DND-41 (cell line): ENCODE results near the gene TMEM45B.

Experiments
- ATAC-seq: fragments of 200-7000 bp; cut with Tn5 transposase; 3 replicates; pipeline ENCODE4 v1.9.1; 2021; ENCODE audit warnings: low read depth; ENCODE audit not compliant: insufficient read depth
- DNase-seq: peaks from one replicate; pipeline ENCODE4 v3.0.0-alpha.2; 2020
- H2AFZ ChIP-seq: 2 replicates; pipeline ENCODE4 v1.6.0; 2012; ENCODE audit warnings: low read depth, low read length
- H3K27ac ChIP-seq: 2 replicates; pipeline ENCODE4 v1.5.1; 2012; ENCODE audit warnings: low read length, inconsistent platforms
- H3K27me3 ChIP-seq: fragments of 200-600 bp; sonication (generic); 2 replicates; pipeline ENCODE4 v1.6.0; 2012; ENCODE audit warnings: low read length, mild to moderate bottlenecking, inconsistent platforms; ENCODE audit not compliant: insufficient read depth, poor library complexity
- H3K36me3 ChIP-seq: 2 replicates; pipeline ENCODE4 v1.5.1; 2012; ENCODE audit warnings: low read length, inconsistent platforms; ENCODE audit not compliant: insufficient read depth
- H3K4me1 ChIP-seq: 2 replicates; pipeline ENCODE4 v1.5.1; 2012; ENCODE audit warnings: mild to moderate bottlenecking, low read length; ENCODE audit not compliant: insufficient read depth
- H3K4me2 ChIP-seq: 2 replicates; pipeline ENCODE4 v1.6.0; 2012; ENCODE audit warnings: mild to moderate bottlenecking, moderate library complexity, low read length, inconsistent platforms; ENCODE audit not compliant: insufficient read depth
- H3K4me3 ChIP-seq, 2 experiments: fragments of 200-600 bp in 1 of 2; shearing (Covaris generic) in 1 of 2; 2 replicates each; pipeline ENCODE4 v1.5.1; 2012 to 2016; ENCODE audit warnings: inconsistent platforms in 2 of 2, low read length in 2 of 2, mild to moderate bottlenecking in 2 of 2, low read depth in 1 of 2, moderate library complexity in 1 of 2
- H3K79me2 ChIP-seq: 2 replicates; pipeline ENCODE4 v1.6.0; 2012; ENCODE audit warnings: low read length, inconsistent platforms; ENCODE audit not compliant: insufficient read depth
- H3K9ac ChIP-seq: 2 replicates; pipeline ENCODE4 v1.6.0; 2012; ENCODE audit warnings: low read depth, mild to moderate bottlenecking, inconsistent platforms, low read length, moderate library complexity
- H3K9me3 ChIP-seq: 2 replicates; pipeline ENCODE4 v1.5.1; 2012; ENCODE audit warnings: low read length, moderate library complexity, mild to moderate bottlenecking, inconsistent platforms; ENCODE audit not compliant: insufficient read depth, severe bottlenecking
- H4K20me1 ChIP-seq: 2 replicates; pipeline ENCODE4 v1.6.0; 2012; ENCODE audit warnings: low read length; ENCODE audit not compliant: insufficient read depth
- EZH2 ChIP-seq: IDR thresholded peaks from 3 replicates; pipeline ENCODE4 v1.6.1; 2012; ENCODE audit warnings: borderline replicate concordance, low read depth, mild to moderate bottlenecking, moderate library complexity, low read length, inconsistent platforms; ENCODE audit not compliant: severe bottlenecking
- TF ChIP-seq, protein P1 (sequence below): IDR thresholded peaks from 2 replicates; pipeline ENCODE4 v1.5.1; 2012; ENCODE audit warnings: borderline replicate concordance, low read length, moderate library complexity, mild to moderate bottlenecking; ENCODE audit not compliant: poor library complexity, severe bottlenecking; ENCODE audit errors: extremely low read depth

The TMEM45B gene

GRCh38 chr11:129881570-129882170 lies 66.0 kb downstream of the TMEM45B start:
- Histone ChIP-seq H3K27ac (no peak overlapping the region), H3K4me3 (no peak overlapping the region), H3K4me1 (no peaks in the 10 kb centered on the region), H3K36me3 (peaks cover 98% of the 10 kb centered on the region), H4K20me1 (peaks cover 3% of the 10 kb centered on the region; the same call in 1 of the 2 replicates), H3K79me2 (no peaks in the 10 kb centered on the region), H2AFZ (no peak overlapping the region), H3K27me3 (no peaks in the 10 kb centered on the region), H3K9me3 (no peaks in the 10 kb centered on the region), H3K4me2 (no peak overlapping the region), H3K9ac (no peak overlapping the region)
- peak; percentile 88 for ATAC-seq
- TF ChIP-seq, protein P1, sequence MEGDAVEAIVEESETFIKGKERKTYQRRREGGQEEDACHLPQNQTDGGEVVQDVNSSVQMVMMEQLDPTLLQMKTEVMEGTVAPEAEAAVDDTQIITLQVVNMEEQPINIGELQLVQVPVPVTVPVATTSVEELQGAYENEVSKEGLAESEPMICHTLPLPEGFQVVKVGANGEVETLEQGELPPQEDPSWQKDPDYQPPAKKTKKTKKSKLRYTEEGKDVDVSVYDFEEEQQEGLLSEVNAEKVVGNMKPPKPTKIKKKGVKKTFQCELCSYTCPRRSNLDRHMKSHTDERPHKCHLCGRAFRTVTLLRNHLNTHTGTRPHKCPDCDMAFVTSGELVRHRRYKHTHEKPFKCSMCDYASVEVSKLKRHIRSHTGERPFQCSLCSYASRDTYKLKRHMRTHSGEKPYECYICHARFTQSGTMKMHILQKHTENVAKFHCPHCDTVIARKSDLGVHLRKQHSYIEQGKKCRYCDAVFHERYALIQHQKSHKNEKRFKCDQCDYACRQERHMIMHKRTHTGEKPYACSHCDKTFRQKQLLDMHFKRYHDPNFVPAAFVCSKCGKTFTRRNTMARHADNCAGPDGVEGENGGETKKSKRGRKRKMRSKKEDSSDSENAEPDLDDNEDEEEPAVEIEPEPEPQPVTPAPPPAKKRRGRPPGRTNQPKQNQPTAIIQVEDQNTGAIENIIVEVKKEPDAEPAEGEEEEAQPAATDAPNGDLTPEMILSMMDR = peak; percentile 74
- TF ChIP-seq EZH2 = no peak
- peak; percentile 58 for DNase-seq

GRCh38 chr11:129884581-129884980 lies 68.9 kb downstream of the TMEM45B start:
- no peaks in the 10 kb centered on the region for H3K27me3 ChIP-seq
- DNase-seq (no peak), ATAC-seq (no peak)
- no peak overlapping the region for H3K4me3 ChIP-seq
- no peak overlapping the region for H3K4me2 ChIP-seq
- no peak overlapping the region for H2AFZ ChIP-seq
- TF ChIP-seq EZH2 = no peak
- TF ChIP-seq, protein P1 = no peak
- H4K20me1 ChIP-seq = peaks cover 3% of the 10 kb centered on the region; the same call in 1 of the 2 replicates
- H3K9me3 ChIP-seq = no peaks in the 10 kb centered on the region
- no peak overlapping the region for H3K27ac ChIP-seq
- H3K9ac ChIP-seq = no peak overlapping the region
- H3K4me1 ChIP-seq = peaks cover 25% of the 10 kb centered on the region
- H3K36me3 ChIP-seq = peaks cover 94% of the 10 kb centered on the region
- H3K79me2 ChIP-seq = no peaks in the 10 kb centered on the region

DNA sequence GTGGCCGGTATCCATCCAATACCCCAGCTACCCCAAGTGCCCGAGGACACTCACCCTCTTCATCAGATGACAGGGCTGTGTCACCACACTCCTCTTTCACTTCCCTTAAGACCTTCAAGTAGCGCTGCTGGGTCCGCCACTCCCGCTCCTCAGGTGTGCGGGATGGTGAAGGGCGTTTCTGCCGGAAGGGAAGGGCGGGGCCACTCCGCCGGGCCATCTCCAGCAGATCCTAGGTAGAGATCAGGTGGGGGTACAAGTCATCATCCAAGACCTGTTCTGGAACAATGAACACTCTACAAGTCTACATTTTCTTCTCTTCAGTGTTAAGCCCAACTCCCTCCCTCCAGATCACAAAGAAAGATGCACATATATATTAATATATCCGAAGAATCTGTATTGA lies 69.7 kb downstream of the TMEM45B start:
- Histone ChIP-seq H3K4me3 (no peak overlapping the region), H3K27ac (no peak overlapping the region), H3K79me2 (no peaks in the 10 kb centered on the region; the same call in 1 of the 2 replicates), H2AFZ (no peak overlapping the region), H3K9me3 (no peaks in the 10 kb centered on the region), H3K4me1 (peaks cover 29% of the 10 kb centered on the region), H3K36me3 (peaks cover 96% of the 10 kb centered on the region), H3K27me3 (no peaks in the 10 kb centered on the region), H3K9ac (no peak overlapping the region), H4K20me1 (no peaks in the 10 kb centered on the region; the same call in 1 of the 2 replicates), H3K4me2 (no peak overlapping the region)
- TF ChIP-seq, protein P1 = no peak
- TF ChIP-seq EZH2 = no peak
- no peak for DNase-seq
- no peak for ATAC-seq

- DNase-seq = peak; percentile 75
- Histone ChIP-seq H3K9me3 (no peaks in the 10 kb centered on the region), H2AFZ (no peak overlapping the region), H3K36me3 (peaks cover 95% of the 10 kb centered on the region), H3K4me2 (peak overlapping the region; percentile 34; the same call in 1 of the 2 replicates), H3K27ac (0 out of 2 replicates have a peak overlapping the region, but pooled peaks have one; percentile 22), H3K4me1 (peaks cover 43% of the 10 kb centered on the region), H3K27me3 (no peaks in the 10 kb centered on the region), H3K79me2 (peaks cover 25% of the 10 kb centered on the region), H3K4me3 (no peak overlapping the region), H3K9ac (no peak overlapping the region), H4K20me1 (peaks cover 8% of the 10 kb centered on the region; the same call in 1 of the 2 replicates)
- TF ChIP-seq, protein P1 = no peak
- no peak for TF ChIP-seq EZH2
- peak; percentile 98 for ATAC-seq
Measured at GRCh38 chr11:129888451-129888850, 72.8 kb downstream of the TMEM45B start.
